Activated T-helper 1 cell treated with anti-CD3 and anti-CD28 coated beads, Interleukin-2, amount 50 U/mL, for 16 hours (primary cell): ENCODE results near the gene RIT2.

Experiments used
- DNase-seq, 2 donors: peaks; one replicate each; pipeline ENCODE4 v3.0.0-alpha.2; 2020; ENCODE audit warnings: low read depth in 1 of 2, low spot score in 1 of 2

The RIT2 gene

DNA sequence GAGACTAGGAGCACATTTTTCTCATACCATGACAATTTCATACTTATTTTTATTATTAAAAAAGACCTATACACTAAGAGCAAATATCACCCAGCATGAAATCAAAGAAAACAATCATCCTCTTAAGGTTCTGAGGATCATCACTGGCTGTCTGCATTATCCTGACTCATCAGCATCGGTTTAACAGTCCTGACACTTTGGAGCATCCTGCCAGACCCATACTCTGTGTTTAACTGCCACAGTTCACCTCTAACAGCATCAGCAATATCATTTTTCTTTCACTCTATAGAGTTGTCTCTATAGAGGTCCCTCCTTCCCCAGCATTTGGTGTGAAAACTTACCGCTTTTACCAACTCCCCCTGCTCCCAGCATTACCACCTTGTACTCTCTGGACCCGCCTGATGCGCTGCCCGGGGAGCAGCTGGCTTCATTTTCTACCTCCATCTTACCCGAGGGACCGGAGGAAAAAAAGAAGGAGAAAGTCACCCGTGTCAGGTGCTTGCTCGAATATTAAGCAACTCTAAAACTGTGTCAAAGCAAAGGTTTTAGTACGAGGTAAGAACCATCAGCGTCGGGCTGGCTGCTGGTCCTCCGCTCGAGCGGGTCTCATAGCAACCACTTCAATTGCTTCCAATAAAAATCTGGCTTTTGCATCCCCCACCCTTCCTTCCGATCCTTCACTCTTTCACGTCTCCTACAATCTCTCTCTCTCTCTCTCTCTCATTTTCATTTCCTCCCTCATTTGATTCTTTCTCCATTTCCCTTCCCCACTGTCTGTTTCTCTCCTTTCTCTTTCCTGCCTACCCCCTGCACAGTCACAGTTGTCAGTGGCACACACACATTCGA lies at the start of gene RIT2:
TSS of gene RIT2 (minus strand) at position 610 of the 846 bp plus-strand sequence.
- DNase-seq: no peak

DNA sequence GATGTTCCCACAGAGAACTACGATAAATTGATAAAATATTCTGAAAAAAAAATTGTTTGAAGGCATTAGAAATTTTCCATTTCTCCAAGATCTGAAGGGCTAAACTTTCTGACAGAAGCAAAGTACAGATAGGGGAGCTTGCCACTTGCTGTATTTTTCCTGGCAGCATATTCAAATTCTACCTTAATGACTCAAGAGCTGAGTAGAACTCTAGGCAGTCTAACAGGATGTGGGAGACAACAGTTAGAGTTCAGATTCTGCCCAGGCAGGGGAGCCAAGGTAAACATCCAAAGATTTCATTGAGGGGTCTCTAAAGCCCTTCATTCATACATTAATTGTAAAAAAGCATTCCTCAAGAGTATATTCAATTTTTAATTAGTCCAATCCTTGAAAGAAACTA lies 46.0 kb upstream of the RIT2 start:
- DNase-seq: no peak

DNA sequence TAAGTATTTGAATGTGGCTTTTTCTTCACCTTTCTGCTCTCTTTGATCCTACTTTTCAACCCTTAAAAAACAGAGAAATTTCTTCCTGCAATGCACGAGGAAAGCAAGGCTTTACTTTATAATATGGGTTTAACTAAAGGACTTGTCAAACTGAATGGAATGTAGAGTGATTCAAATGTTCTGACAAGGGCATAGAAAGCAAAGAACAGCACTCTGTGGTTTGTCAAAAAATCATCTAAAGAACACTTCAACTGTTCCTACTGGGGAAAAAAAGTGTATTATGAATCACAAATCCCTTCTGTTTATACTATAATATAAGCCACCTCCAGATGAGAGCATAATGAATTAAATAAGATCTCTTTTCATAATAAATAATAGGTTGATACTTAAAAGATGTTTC lies 45.0 kb upstream of the RIT2 start:
- DNase-seq: no peak

DNA sequence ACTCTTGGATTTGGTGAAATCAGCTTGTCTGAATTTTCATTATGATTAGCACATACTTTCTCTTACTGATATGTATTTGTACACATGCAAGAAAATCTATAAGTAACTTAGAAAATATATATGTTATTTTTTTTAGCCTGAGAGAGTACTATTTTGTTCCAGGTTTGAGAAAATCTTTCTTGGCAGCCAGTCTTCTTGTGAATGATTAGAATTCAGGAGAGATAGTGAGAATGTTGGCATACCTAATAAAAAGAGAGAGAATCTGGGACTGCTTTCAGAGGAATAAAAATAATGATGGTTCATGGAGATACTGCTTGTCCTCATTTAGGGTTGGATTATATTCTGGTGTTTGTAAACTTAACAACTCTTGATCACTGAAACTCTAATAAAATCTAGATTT lies 44.4 kb upstream of the RIT2 start:
- no peak for DNase-seq

DNA sequence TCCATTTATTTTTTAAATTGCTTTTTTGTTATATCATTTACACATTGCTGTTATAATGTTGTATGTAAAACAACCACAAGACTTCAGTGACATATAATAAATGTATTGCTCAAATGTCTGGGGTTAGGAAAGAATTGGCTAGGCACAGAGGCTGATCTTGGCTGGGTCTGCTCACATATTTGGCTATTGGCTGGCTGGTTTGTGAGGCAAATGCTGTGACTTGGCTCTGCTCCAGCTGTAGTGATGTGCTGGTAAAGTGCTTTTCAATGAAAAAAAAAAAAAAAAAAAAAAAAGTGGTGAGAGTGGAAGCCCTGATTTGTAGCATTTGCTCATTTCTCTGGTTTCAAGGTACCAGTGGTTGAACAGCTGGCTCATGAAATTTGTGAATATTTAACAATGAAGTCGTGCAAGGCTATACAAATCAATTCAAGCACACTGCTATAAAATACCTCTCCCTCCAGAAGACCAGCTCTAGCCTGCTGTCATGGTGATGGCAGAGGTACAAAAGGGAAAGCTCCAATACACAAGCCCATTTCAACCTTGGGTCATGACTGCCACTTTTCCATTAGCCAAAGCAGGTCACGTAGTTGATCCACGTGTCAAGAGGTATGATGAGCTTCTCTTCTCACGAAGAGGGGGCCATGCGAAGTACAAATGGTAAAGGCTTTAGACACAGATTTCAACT lies 43.7 kb upstream of the RIT2 start:
- no peak for DNase-seq

GRCh38 chr18:43158381-43158780 lies 42.9 kb upstream of the RIT2 start:
- no peak for DNase-seq

GRCh38 chr18:43155842-43156241 lies 40.4 kb upstream of the RIT2 start:
- no peak for DNase-seq

DNA sequence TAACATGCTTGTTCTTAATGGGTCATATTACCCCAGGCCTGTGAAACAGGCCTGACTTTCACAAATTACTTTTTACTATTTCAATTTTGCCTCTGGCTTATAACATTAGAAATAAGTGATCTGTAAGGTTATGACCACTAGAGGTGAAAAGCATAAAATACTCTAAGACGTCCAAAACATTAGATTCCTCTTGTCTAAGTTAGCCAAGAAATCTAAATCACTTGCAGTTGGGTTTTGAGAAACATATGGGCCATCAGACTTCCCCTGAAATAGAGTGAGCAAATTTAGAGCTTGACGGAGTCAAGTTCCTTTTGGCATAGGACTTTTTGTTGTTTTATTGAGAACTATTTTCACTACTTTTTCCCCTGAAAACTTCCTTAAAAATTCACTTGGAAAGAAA lies 32.7 kb upstream of the RIT2 start:
- no peak for DNase-seq

DNA sequence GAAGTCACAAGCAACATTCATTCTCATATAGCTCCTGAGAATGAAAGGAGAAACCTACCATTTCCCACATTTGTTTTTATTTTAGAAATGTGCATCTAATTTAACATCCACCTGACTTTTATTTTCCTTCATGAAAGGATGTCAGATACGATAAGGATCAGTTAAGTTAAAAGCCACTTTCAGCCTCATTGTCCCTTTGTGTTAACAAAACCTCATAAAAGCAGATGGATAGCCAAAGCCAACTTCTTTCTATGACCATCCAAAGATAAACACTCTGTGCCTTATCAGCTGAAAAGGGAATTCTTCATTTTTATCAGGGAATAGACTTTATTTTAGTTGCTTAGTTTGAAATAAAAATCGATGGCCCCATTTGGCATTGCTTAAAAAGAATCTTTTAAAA lies 25.7 kb upstream of the RIT2 start:
- DNase-seq: no peak

GRCh38 chr18:43139288-43139946 lies 23.9 kb upstream of the RIT2 start:
- DNase-seq: no peak

- no peak for DNase-seq
These were observed 19.4 kb upstream of the RIT2 start for GRCh38 chr18:43134876-43135275.

GRCh38 chr18:43130716-43131260 lies 15.3 kb upstream of the RIT2 start:
- no peak for DNase-seq

DNA sequence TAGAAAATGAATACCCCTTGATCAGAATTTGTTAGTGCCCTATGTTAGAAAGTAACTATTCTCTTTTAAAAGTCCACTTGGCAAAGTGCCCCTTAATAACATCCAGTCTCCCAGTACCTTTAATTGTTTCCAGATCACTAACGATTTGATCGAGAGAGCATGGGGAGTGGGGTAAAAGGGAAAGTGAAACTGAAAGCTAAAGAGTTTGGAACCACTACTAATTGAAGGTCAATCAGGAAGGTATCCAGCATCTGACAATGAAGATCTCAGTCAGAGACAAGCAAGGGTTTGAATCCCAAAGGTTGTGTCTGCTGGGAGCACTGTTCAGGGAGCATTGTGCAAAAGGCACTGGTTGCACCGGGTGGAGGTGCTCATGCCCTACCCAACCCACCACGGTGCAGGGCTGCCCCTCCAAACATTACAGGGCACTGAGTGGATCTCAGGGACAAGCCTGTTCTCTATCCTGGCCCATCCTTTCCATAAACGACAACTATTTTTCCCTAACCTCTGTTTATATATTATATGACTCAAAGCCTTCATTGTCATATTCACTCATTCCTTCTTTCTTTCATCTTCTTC lies 14.6 kb upstream of the RIT2 start:
- no peak for DNase-seq

GRCh38 chr18:43125471-43125870 lies 10.0 kb upstream of the RIT2 start:
- DNase-seq: no peak

GRCh38 chr18:43122955-43123354 lies 7.5 kb upstream of the RIT2 start:
- no peak for DNase-seq

DNA sequence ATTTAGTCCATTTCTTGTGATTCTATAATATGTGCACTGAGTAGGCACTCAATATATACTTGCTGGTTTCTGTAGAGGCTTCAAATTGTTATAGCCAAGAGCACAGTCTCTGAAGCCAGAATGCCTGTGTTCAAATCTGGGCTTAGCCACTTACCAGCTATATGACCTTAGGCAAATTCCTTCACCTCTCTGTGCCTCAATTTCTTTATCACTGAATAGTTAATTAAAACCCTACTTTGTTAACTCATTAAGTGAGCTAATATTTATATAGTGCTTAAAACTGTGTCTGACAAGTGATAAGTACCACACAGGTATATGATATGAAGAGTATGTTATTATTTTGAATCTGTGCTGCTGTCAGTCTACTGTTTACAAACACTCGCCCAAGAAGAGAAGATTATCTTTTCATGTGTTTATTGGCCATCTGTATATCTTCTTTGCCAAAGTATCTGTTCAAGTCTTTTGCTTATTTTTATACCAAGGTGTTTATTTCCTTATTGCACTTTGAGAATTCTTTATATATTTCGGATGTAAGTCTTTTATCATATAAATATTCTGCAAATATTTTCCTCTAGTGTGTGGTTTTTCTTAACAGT lies 1.3 kb upstream of the RIT2 start:
- DNase-seq: no peak

GRCh38 chr18:43113220-43113895 lies 2.1 kb downstream of the RIT2 start:
- no peak for DNase-seq

- no peak for DNase-seq
These were observed 6.6 kb downstream of the RIT2 start for GRCh38 chr18:43108882-43109281.

- DNase-seq: no peak
These were observed 7.0 kb downstream of the RIT2 start for GRCh38 chr18:43108469-43108868.

DNA sequence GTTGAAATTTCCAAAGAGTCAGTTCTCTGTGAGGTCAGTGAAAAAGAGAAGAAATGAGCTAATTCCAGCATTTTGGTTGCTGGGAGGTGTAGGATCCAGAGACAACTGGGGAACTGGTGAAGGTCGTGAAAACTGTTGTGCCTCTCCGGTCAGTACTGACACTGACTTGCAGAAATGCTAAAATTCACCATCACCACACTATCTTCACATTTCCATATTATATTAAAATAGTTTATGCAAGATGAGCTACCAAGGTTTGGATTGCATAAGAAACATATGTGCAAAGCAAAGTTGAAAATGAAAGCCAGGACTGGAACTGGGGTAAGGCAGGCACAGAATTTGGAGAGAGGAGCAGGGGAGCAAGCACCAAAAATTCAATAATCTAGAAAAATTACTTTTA lies 21.8 kb downstream of the RIT2 start:
- no peak for DNase-seq

DNA sequence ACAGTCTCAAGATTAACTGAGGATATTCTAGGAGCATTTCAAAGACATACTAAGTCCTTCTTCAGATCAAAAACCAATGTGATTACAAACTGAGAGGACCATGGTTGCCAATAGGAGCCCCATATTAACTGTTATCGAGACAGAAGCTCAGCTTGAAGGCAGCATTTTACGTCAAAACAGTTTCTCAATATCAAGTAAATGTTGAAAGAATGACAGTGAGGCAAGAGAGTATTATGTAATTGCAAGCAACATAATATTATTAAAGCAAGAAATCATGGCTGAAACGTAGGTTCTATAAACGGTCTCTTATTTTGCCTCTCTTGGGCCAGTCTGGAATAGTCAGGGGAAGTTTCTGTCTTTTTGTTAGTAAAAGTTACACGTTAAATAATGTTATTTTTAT lies 22.9 kb downstream of the RIT2 start:
- no peak for DNase-seq
